Measurements from ENCODE around the gene PPIH.

- TF ChIP-seq CTCF (IDR thresholded peaks at IDR 0.05) = no peak
- no peak for TF ChIP-seq POLR2A (IDR thresholded peaks at IDR 0.05)
These were observed 16.5 kb downstream of the PPIH start for GRCh38 chr1:42674682-42675081.

Measured in Peyer's patch (tissue), 4 donors.